Measurements from ENCODE around the gene CORO7.

DNA sequence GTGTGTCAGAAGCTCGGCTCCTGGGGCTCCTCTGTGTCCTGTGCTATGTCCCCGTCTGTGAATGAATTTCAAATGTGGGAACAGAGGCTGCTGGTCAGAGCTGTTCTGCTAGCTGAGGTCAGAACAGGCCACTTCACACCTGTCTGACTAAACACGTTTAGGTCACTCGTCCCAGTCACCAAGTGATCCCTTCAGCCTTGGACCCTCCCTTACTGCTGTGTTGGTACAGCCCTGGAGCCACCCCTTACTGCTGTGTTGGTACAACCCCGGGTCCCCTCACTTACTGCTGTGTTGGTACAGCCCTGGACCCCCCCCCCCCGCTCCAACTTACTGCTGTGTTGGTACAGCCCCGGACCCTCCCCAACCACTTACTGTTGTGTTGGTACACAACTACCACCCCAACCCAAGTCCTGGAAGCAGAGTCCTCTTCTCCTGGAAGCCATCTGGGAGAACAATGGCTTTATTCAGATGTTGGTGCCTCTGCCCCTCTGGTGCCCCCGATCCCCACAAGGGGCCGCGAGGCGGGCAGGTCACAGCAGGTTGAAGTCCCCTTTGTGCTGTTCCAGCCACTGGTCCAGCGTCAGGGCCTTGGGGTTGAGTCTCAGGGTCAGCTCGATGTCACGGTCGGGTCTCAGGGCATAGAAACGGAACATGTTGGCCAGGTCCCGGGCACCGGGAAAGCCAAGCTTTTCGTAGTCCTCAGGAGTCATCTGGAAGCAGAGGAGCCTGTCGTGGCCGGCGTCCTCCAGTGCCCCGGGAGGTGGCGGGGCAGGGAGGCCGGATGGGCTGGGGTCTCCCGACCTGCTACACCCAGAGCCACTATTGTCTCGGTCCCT is 45.1 kb upstream of the CORO7 start:
- TF ChIP-seq POLR2A (IDR thresholded peaks at IDR 0.05; ENCODE audit: extremely low read depth, insufficient read length) (no peak), MYC (IDR thresholded peaks at IDR 0.05; ENCODE audit: low read depth, low read length) (no peak)
- TF ChIP-seq, protein P1, sequence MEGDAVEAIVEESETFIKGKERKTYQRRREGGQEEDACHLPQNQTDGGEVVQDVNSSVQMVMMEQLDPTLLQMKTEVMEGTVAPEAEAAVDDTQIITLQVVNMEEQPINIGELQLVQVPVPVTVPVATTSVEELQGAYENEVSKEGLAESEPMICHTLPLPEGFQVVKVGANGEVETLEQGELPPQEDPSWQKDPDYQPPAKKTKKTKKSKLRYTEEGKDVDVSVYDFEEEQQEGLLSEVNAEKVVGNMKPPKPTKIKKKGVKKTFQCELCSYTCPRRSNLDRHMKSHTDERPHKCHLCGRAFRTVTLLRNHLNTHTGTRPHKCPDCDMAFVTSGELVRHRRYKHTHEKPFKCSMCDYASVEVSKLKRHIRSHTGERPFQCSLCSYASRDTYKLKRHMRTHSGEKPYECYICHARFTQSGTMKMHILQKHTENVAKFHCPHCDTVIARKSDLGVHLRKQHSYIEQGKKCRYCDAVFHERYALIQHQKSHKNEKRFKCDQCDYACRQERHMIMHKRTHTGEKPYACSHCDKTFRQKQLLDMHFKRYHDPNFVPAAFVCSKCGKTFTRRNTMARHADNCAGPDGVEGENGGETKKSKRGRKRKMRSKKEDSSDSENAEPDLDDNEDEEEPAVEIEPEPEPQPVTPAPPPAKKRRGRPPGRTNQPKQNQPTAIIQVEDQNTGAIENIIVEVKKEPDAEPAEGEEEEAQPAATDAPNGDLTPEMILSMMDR (IDR thresholded peaks at IDR 0.05; ENCODE audit: low read depth, low read length), result no peak
- TF ChIP-seq, protein P2, sequence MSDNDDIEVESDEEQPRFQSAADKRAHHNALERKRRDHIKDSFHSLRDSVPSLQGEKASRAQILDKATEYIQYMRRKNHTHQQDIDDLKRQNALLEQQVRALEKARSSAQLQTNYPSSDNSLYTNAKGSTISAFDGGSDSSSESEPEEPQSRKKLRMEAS (IDR thresholded peaks at IDR 0.05; ENCODE audit: low read depth, low read length), result no peak

Measured in NB4 (cell line).